ENCODE results near the gene DCST2. TPM values are rescaled to one million over a fixed set of nuclear protein-coding genes. Genes with fewer than 3 reads are reported as not detected.
"Not testable (repeated sequence)": the region's sequence is repeated elsewhere in the genome, so short reads cannot be mapped to it uniquely, and the experiment has no call there.

DCST2 gene
- total RNA-seq, 1 experiment from 2014 or later, result not detected

- in situ Hi-C loops (cut with HindIII; ENCODE audit: low pct_unique_long_range_greater_than_20kb, low sequenced_read_pairs), result no loop called here
- no peak for DNase-seq (ENCODE audit: low read depth)
These were observed 39.0 kb downstream of the DCST2 start for GRCh38 chr1:154994591-154994990.

GRCh38 chr1:154994269-154994587, 39.4 kb downstream of the DCST2 start:
- in situ Hi-C loops (cut with HindIII; ENCODE audit: low pct_unique_long_range_greater_than_20kb, low sequenced_read_pairs), result no loop called here
- no peak for DNase-seq (ENCODE audit: low read depth)

DNA sequence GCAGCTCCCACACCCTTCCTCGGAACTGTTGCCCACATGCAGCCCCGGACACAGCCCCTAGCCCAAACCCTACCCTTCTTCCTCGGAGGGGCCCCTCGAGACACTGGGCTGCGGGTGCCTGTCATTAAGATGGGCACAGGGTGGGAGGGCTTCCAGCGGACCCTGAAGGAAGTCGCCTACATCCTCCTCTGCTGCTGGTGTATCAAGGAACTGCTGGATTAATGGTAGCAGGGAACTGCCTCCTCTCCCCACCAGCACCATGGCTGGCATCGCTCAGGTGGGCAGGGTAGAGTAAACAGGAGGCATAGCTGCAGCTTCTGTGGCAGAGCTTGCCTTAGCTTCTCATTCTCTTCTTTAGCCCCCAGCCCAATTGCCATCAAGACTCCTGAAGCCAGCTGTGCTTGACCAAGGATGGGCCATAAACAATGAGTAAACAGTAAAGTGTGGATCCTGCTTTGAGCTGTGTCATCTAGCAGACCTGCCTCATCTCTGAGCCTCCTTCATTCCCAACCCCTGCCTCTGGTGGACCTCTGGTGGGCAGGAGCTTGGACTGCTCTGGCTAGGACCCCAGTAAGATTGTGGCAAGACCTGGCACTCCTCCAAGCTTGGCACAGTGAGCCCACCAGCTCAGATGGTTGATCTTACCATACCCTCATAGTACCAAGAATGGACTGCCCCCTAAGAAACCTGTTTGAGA, 39.9 kb downstream of the DCST2 start, which contains the start of gene LENEP:
Gene LENEP (plus strand): TSS at position 15 of the 697 bp plus-strand sequence. CDS start 22 bp downstream, at position 37.
- no peak for DNase-seq (ENCODE audit: low read depth)
- in situ Hi-C loops (cut with HindIII; ENCODE audit: low pct_unique_long_range_greater_than_20kb, low sequenced_read_pairs), result no loop called here

GRCh38 chr1:154992721-154993571, 40.6 kb downstream of the DCST2 start:
- peak; percentile 52 for DNase-seq (ENCODE audit: low read depth)
- in situ Hi-C loops (cut with HindIII; ENCODE audit: low pct_unique_long_range_greater_than_20kb, low sequenced_read_pairs), result no loop called here

DNA sequence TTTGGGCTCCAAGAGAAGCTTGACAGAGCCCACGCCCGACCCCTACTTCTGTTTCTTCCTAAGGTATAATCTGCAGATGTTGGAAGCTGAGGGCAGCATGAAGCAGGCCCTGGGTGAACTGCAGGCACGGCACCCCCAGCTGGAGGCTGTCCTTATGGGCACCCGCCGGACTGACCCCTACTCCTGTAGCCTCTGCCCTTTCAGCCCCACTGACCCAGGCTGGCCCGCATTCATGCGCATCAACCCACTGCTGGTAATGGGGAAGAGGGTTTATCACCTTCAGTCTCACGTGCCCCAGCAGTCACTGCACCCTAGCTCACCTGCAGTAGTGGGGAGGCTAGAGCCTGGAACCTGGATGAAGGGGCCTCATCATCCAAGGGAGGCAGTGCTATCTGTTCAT, 43.3 kb downstream of the DCST2 start:
- DNase-seq (ENCODE audit: low read depth), result no peak
- in situ Hi-C loops (cut with HindIII; ENCODE audit: low pct_unique_long_range_greater_than_20kb, low sequenced_read_pairs), result no loop called here

DNA sequence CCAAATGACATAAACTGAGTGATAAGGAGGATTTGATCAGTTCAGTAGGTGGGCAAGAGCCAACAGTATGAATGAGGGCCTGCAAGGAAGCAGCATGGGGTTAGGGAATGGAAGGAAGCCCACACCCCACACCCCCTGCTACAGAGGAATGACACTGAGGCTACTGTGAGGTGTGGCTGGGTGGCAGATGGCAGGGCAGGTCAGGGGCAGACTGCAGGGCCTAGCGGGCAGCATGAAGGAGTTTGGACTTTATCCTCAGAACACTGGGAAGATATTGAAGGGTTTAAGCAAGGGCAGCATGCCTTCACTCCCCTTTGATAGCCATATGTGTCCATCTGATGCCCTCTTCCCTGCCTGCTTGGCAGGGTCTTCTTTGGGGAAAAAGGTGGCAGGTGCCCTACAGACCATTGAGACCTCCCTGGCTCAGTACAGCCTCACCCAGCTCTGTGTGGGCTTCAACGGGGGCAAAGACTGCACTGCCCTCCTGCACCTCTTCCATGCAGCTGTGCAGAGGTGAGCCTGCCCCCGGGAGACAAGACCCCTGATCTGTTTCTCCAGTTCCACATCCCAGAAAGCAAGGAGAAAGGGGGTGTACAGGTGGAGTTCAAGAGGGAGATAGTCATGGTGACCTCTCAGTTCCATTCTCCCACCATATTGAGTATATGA, 44.3 kb downstream of the DCST2 start:
- in situ Hi-C loops (cut with HindIII; ENCODE audit: low pct_unique_long_range_greater_than_20kb, low sequenced_read_pairs), result no loop called here
- DNase-seq (ENCODE audit: low read depth), result no peak

- in situ Hi-C loops (cut with HindIII; ENCODE audit: low pct_unique_long_range_greater_than_20kb, low sequenced_read_pairs), result no loop called here
- no peak for DNase-seq (ENCODE audit: low read depth)
These were observed 45.3 kb downstream of the DCST2 start for GRCh38 chr1:154988058-154988954.

DNA sequence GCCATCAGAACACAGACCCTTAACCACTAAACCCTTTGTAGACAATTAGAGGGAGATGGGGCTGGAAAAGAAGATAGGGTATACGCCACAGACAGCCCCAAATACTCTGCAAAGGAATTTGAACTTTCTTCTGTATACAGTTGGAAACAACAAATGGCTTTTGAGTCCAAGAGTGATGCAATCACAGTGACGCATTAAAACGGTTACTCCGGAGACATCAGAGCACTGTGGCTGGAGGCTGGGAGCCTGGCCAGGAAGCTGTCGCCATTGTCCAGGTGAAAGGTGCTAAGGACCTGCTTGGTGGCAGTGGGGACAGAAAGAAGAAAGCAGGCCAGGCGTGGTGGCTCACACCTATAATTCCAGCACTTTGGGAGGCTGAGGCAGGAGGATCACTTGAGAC, 46.3 kb downstream of the DCST2 start:
- DNase-seq (ENCODE audit: low read depth), result no peak
- in situ Hi-C loops (cut with HindIII; ENCODE audit: low pct_unique_long_range_greater_than_20kb, low sequenced_read_pairs), result no loop called here

- in situ Hi-C loops (cut with HindIII; ENCODE audit: low pct_unique_long_range_greater_than_20kb, low sequenced_read_pairs); DNase-seq (ENCODE audit: low read depth): not testable (repeated sequence)
These were observed 46.8 kb downstream of the DCST2 start for GRCh38 chr1:154986736-154987135.

- DNase-seq (ENCODE audit: low read depth), result no peak
- in situ Hi-C loops (cut with HindIII; ENCODE audit: low pct_unique_long_range_greater_than_20kb, low sequenced_read_pairs), result no loop called here
These were observed 49.7 kb downstream of the DCST2 start for GRCh38 chr1:154983776-154984466.

GRCh38 chr1:154982897-154983648, 50.5 kb downstream of the DCST2 start, which contains the start of gene FLAD1:
Gene FLAD1 (plus strand): TSS chr1:154983344. CDS start chr1:154983695, 351 bp downstream.
- peak; percentile 99 for DNase-seq (ENCODE audit: low read depth)
- in situ Hi-C loops (cut with HindIII; ENCODE audit: low pct_unique_long_range_greater_than_20kb, low sequenced_read_pairs), result no loop called here

DNA sequence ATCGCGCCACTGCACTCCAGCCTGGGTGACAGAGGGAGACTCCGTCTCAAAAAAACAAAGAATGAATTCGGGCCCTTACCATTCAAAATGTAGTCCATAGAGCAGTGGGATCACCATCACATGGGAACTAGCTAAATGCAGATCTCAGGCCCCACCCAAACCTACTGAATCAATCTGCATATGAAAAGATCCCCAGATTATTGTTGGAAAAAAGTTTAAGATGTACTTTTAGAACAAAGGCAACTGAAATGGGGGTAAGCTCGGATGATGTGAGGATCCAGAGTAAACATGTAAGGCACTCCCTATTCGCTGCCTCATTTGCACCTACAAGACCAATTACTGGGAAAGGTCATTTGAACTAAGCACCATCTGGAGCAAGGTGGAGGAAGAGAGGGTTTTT, 51.2 kb downstream of the DCST2 start:
- DNase-seq (ENCODE audit: low read depth), result peak; percentile 25
- in situ Hi-C loops (cut with HindIII; ENCODE audit: low pct_unique_long_range_greater_than_20kb, low sequenced_read_pairs), result no loop called here

DNA sequence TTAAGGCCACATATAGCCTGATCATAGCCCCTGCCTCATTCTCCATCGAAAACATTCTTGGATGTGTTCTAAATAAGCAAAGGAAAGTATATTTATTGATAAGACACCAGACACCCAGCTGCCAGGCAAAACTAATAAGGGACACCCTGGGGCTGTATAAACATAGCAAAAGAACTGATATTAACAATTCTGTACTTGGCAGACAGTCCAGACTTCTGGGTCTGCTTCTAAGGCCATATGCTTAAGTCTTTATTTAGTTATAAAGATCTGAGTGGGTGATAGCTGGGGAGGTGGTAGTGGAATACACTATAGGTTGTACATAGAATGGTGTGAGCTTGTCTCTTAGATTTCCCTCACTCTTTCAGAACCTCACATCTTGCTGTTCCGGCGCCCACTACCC, 55.2 kb downstream of the DCST2 start:
- in situ Hi-C loops (cut with HindIII; ENCODE audit: low pct_unique_long_range_greater_than_20kb, low sequenced_read_pairs), result no loop called here
- DNase-seq (ENCODE audit: low read depth), result no peak

- in situ Hi-C loops (cut with HindIII; ENCODE audit: low pct_unique_long_range_greater_than_20kb, low sequenced_read_pairs); DNase-seq (ENCODE audit: low read depth): not testable (repeated sequence)
These were observed 55.8 kb downstream of the DCST2 start for GRCh38 chr1:154977762-154978161.

DNA sequence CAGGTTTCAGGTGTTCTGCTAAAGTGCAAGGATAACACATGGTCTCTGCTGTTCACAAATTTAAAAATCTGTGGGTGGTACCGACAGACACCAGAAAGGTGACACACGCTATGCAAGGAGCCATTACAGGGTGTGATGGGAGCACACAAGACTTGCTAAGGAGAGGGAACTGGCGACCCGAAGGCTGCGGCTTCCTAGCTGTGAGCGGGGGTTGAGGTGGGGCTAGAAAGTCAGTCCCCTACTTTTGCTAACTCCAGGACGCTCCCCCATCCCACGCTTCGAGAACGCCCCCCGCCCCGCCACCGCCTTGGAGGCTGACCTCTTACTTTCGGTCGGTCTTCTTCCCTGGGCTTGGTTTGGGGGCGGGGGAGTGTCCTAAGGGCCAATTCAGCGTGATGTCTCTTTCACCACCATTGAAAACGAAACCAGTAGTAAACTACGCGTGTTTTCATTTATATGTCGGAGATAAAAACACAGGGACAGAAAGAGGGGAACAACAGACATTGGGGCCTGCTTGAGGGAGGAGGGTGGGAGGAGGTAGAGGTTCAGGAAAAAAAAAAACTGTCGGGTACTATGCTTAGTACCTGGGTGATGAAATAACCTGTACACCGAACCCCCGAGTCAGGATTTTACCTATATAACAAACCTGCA, 58.0 kb downstream of the DCST2 start:
- peak; percentile 63 for DNase-seq (ENCODE audit: low read depth)
- in situ Hi-C loops (cut with HindIII; ENCODE audit: low pct_unique_long_range_greater_than_20kb, low sequenced_read_pairs), result no loop called here

GRCh38 chr1:154974808-154975408, 58.7 kb downstream of the DCST2 start:
- DNase-seq (ENCODE audit: low read depth), result peak; percentile 96
- in situ Hi-C loops (cut with HindIII; ENCODE audit: low pct_unique_long_range_greater_than_20kb, low sequenced_read_pairs), result no loop called here

All from Caki2 (cell line).